Stimulated activated CD4-positive, alpha-beta T cell treated with anti-CD3 and anti-CD28 coated beads, Interleukin-4, amount 100 ng/mL, for 1 hour (primary cell): ENCODE data around the gene STXBP3.

ENCODE experiments used
- DNase-seq: peaks from one replicate; pipeline ENCODE4 v3.0.0-alpha.2; 2020

STXBP3 gene

DNA sequence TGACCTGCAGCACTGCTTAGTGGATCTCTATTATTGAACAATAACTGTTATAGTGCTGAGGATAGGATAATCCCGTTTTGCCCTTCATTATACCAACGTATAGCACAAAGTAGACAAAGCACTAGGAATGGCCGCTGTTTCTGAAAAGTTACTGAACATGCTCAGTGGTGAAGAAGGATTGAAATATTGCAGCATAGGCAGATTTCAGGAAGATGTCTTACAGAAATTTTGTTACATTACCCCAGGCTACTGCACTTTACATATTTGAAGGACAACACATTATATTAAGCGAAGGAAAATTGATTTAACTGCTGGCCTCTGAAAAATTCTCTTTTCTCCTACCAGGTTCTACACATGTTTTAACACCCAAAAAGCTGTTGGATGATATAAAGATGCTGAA is 62.0 kb downstream of the STXBP3 start:
- no peak for DNase-seq

DNA sequence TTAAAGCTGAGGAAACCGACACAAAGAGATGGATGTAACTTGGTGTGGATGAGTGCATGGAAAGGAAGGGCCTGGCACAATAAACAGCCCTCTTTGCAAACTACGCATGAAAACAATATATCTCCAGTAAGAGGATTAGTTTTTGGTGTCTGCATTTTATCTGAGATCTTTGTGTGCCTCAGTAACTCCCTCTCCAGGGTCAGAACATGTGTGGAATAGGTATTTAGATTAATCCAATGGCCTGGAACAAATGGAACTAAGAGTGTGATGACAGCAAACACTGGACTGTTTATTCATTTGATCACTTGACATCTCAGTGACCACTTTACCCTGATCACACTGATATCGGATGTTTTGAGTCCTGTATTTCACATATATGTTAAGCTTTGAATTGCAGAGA is 65.1 kb downstream of the STXBP3 start:
- no peak for DNase-seq

DNA sequence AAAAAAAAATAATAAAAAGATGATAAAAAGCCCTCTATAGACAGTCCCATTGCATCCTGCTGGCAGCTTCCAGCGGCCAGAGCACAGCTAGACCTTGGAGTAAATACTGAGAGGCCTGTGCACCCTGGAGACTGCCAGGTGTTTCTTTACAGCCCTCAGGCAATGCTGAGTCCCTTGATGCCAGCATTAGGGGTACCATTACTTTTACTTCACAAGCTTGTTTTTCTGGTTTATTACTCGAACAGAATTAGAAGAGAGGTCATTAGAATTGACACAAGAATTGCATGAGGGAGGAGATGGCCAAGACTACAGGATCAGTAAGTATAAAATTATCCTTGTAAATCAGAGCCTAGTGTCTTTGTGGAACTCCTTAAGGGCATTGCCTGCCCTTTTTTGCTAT is 66.9 kb downstream of the STXBP3 start:
- DNase-seq: no peak

DNA sequence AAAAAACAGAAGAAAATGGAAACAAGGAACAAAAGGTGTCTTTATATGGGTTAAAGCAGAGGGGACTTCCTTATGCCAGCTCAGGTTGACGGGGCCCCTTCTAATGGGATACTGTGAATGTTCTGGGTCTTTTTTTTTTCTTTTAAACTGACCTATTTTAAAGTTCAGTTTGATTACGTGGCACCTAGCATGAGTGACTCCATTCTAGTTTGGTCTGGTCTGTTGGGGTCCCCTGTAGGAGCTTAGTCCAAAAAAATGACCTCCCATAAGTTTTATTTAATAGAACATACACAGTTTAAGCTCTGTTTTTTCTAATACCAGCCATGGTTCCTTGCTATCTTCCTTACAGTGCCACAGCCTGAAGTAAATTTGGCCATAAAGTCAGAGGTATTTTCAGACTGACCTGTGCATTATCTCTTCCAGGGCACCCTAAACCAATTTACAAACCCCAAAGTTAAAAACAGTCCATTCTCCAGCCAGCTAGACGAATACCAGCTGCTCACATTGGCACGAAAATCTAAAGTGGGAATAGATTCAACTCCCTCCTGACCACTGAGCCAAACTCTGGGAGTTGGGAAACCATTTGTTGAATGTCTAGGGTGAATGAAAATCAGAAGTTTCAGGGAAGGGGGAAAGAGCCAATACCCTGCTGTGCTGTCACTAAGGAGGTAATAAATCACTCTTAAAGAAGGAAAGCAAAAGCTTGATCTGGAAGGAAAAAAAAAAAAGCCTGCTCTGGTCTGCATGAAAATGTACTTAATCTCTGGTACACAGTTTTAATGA is 68.1 kb downstream of the STXBP3 start:
- no peak for DNase-seq

DNA sequence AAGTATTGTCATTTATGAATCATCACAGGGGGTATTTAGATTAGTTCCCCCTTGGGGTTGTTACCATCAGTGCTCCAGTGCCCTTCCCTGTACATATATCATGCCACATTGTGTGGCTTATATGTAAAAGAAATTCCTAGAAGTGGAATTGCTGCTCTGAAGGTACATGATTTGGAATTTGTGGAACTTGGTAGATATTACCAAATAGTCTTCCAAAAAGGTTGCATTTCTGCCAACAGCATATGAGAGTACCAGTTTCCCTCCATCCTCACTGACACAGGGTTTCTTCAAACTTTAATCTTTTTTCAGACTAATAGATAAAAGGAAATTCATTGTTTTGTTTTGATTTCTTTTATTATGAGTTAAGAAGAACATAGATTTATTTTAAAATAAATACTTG is 69.1 kb downstream of the STXBP3 start:
- no peak for DNase-seq

DNA sequence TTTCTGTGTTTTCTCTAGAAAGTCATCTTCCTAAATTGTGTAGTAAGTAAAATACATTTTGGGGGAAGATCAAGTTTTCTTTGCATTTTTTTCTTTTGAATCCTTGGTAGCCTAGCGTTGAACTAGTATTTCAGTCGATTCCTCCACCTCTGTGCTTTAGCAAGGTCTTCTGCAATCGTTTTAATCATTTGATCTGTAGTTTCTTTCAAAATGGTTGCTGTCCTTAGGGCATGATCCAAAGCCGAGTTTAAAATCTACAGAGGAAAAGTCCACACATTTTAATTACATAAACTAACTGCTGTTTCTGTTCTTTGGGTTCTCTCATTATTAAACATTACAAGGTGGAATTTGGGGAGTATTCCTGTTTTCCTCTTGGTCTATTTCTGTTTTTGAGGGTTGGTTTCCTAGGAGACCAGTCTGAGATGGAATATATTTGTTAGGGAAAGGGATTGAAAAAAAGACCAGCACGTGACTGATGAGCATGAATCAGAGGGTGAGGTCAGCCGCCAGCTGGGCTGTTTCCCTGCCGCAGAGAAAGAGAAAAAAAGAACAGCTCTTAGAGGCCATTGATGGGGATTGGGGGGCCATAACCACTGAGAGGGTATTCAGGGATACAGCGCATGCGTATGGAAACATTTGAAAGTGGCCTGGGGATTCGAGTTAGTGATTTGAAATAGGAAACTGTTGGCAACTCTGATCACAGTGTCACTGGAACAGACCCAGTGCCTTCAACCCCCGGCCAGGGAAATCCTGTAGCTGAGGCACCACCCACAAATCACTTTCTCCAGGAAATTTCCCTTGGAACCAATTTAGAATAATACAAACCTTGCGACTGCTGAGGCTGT is 69.8 kb downstream of the STXBP3 start:
- no peak for DNase-seq

DNA sequence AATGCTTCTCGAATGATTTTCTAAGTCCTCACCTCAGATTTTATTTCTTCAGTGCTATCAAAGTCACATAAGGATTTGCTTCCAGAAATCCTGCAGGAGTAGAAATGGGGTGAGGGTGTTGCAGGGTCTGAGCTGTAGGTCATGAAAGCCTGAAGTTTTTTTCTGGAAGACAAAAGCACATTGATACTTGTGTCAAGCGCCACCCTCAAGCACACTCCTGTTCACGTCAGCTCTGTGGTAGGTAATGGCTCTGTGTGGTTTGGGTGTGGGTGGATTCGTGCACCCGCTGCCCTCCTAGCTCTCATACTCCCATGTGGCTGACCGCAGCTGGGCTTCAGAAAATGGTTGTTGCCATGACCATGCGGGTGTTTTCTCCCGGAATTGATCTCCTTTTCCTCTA is 70.5 kb downstream of the STXBP3 start:
- DNase-seq: no peak

DNA sequence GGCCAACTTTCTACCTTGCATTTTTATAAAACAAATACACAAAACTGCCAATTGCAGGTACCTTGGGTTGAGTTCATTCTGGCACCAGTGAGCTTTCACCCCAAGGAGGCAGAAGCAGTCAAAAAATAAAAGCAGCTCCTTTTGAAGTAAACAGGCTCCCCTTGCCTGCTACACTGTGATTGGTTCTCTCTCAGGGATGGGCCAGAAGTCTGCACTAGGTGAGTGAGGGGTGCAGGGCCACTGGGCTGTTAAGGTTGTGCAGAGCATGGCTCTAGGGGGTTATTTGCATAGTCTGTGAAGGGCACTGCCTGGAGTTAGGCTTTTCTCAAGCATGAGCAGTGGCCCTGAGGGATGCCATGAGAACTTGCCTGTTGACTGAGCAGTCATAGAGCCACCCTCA is 71.3 kb downstream of the STXBP3 start:
- DNase-seq: no peak

DNA sequence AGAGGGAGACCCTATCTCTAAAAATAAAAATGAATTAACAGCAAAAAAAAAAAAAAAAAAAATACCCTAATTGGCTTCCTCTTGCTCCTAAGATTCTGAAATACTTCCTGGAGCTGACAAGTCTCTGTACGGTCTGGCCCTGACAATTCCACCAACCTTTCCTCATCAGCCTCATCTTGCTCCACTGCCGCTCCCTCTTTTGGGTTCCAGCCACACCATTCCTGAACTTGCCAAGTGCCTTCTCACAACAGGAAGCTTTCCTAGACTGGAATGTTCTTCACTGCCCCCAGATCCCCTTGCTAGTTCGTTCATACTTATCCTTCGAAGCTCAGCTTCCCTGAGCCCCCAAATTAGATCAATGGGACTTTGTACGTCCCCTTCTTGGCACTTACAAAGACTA is 73.4 kb downstream of the STXBP3 start:
- no peak for DNase-seq

DNA sequence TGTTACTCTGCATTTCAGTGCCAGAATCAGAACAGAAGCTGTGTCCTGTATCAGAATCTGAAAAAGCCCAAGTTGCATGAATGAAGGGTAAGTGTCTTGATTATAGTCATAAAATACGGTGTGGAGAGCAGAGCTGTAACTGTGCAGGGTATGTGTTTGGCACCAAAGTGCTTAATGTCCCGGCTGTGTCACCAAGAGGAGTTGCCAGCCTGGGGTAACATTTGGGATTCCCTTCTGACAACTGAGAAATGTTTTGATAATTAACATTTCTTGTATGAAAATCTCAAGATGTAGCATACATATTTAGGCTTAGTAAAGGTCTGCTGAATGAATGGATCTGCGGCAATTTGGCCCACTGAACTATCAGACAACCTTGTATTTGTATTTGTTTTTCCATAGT is 77.2 kb downstream of the STXBP3 start:
- no peak for DNase-seq

DNA sequence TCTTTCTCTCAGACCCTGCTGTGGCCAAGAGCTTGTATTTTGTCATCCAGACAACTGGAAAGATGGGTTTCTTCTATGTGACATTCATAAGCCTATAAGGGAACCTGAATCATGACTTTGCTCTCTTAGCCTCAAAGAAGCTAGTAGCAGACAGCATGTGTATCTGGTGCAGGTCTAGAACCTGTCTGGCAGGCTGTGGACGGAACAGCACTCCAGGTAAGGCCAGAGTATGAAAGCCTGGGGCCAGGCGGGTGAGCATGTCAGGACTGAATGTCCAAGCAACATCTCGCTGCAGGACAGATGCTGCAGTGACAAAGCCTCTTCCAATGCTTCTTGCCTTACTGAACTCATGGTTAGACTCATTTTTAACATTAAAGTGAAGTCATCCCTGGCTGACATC is 77.6 kb downstream of the STXBP3 start:
- DNase-seq: no peak

DNA sequence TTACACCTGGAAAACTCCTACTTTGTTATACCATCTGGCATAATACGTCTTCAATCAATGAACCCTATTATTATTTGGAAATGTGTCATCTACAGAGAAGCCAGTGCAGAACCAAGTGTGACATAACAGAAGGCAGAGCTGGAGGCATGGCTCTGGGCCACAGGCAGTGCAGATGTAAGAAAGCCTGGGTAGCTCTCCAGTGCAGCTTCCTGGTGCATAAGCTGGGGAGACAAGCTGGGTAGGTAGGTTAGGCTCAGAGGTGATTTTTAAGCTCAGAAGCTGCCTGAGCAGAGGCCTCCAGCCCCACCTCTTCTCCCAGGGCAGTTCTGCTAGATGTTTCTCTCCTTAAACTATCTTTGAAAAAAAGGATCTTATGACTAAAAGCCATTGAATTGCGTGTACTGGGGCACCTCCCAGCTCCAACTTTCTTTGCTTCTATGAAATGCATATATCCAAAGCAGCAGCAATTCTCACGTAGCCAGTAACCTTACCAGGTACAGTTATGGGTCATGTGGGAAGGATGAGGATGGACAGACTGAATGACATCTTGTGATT is 79.7 kb downstream of the STXBP3 start:
- DNase-seq: no peak

DNA sequence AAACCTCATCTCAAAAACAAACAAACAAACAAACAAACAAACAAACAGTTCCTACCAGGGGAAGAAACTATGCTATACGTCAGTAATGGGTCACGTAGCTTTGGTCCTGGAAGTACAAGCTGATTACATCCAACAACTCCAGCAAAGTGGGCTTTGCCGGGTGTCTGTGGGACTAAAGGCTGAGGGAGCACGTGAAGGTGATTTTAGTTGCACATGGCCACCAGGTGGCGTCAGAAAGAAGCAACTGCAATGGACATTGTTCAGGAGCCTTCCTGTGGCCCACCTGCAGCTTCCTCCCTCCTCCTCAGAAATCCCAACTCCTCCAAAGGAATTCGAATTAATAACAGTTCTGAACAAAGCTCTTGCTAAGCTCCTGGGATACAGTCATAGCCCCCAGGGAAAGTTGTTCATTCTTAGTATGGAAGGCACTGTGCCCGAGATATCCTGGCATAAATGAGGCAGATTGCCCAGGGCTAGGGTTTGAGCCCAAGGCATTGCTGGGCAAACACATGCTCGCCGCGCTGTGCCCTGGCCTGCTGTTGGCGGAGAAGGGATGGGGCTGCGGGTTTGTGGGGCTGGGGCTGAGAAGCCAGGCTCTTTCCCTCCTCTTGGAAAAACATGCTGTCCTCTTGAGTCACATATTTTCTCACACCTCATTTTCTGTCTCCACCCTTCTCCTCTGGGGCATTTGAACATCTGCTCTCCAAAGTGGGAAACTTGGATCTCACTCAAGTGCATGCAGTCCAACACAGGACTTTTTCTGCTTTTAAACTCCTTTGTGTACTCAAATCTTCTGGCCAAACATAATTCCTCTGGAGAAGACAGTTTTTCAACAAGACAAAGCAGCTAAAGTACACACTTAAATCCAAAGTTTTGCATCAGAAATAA is 81.8 kb downstream of the STXBP3 start:
- peak; percentile 59 for DNase-seq

DNA sequence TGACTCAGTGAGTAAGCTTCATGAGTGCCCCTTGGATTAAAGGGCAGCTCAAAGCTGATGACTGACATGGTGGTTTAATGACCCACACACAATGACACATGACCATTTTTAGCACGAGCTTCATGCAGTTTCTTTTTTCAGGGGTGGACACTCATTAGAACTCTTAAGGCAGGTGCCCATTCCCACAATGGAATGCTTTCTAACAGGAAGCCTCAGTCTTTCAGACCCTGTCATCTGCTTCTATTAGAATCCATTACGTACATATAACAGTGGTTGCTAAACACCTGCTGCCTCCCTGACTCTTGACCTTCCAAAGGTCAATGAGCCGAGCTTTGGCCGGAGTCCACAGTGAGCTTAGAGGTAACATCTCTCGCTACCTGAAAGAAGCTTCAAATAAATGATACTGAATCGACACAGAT is 83.0 kb downstream of the STXBP3 start:
- no peak for DNase-seq

DNA sequence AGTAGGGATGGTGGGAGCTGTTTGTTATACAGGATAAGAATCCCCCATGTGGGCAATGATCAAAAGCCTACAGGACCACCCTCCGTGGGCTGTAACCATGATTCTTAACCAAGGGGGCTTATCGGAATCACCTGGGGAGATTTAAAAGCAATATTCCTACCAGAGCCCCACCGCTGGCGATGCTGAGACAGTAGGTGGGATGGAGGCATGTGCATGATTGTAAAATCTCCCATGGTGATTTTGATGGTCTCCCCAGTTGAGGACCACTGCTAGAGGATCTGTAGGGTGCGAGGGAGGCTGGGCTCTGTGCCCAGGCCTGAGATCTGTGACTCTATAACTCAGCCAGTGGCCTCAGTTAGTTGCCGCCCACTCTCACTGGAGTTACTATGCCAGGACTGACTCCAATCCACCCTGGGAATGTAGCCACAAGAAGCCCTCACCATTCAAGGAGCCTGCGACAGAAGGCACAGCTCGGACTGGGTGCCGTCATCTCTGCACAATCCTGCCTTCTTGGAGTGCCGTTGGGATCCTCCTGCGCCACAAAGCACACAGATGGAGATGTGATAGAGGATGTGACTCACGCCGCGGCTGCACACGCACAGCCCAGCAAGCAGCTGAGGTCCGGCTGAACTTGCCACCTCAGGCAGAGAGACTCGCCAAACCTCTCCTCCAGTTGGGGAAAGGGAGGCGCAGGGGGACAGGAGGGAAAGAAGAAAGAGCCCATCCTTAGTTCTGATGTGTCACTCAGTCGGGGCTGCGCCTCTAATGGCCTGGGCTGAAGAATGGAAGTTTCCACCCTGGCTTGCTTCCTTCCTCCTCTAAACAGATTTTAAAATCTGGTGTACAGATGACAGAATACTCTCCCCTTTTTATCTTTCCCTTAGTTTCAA is 83.9 kb downstream of the STXBP3 start:
- DNase-seq: no peak

DNA sequence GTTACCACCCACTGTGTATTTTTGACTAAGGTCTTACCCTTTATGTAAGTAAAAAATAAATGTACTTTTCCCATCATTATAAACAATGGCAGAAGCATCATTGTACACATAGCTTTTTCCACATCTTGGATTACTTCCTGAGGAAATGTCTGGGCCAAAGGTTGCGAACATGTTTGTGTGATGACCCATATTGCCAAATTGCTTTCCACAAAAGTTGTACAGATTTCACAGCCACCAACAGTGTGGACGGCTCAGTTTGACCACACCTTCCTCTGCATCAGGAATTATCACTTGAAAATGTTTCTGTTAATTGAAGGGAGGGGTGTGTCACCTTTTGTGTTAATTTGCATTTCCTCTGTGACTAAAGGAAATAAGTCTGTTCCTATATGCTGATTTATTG is 84.8 kb downstream of the STXBP3 start:
- DNase-seq: no peak

DNA sequence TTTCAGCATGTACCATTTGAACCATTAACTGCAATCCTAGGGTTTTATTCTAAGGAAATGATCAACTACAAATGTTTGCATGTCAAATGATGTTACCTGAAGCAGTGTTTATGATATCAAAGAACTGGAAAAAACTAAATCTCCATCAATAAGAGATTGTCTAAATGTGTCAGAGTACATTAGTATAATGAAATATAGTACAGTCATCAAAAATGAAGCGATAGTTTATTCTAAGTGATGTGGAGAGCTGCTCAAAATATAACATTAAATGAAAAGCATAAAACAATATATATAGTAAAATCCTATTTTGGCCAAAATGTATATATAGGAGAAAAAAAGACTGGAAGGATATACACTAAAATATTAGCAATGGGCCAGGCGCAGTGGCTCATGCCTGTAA is 86.5 kb downstream of the STXBP3 start:
- DNase-seq: no peak

DNA sequence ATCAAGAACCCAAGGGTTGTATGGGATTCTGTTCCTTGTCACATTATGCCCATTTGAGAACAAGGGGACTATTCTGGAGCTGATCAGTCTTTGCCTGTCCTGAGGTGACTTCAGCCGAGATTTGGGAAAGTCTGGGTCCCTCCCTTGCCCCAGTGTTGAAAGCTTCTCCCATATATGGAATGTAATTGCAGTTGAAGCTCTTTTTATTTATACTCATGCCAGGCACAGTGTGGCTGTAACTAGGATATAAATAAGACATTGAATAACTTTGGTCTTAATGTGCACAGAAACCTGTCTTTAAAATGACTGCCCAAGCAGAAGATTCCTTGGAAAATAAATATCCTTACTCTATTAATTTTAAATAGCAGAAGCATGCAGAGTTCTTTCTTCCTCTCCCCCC is 95.2 kb downstream of the STXBP3 start:
- no peak for DNase-seq

DNA sequence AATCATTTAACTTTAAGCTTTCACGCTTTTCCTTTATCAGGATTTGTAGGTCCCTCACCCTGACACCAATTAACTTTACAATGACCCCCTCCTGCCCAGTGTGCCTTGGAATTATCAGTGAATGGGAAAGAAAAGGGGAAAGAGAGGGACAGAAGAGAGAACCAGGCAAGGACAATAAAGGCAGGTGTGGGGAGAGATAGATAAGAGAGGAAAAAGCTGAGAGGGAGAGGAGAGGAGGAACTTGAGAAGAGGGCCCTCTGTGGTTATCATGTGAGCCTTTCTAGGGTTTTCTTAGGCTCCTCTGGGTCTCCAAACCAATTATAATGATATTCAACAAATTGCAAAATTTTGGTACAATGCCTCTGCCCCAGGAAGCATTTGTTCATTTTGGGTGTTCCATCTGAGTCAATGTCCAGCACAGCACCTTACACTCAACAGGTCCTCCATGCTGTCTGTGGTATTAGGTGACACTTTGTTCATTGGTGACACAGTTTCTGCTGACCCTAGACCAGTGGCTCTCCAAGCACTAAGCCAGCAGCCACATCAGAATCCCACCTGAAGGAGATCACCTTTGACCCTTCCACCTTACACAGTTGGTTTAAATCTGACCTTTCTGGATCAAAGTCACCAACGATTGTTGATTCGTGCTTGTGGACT is 96.2 kb downstream of the STXBP3 start:
- DNase-seq: no peak

DNA sequence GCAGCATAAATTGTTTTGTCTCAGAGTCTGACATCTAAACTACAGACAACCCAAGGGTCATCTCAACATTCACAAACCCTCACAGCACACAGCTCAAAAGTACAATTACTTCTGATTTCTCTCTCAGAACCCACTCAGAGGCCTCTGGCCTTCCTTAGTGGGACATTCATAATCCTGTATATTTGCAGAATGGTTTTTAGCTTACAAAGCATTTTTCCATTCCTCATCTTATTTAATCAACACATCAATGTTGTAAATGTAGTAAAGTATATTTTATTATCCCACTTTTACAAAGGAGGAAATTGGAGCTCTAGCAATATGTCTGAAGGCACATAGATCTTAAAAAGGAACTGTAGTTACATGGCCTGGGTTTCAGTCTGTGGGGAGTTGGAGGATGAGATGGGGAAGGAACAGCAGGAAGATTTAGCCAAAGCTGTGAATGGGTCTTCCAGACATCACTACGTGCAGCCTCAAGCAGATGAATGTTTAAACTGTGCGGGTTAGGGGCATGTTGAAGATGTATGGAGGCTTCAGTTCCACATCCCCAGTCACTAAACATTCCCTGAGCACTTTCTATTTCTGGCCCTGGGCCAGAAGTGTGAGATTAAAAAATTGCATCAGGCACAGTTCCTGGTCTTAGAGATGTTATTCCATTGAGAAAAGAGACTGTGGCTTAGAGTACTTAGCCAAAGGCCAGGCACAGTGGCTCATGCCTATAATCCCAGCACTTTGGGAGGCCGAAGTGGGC is 97.1 kb downstream of the STXBP3 start:
- DNase-seq: no peak

DNA sequence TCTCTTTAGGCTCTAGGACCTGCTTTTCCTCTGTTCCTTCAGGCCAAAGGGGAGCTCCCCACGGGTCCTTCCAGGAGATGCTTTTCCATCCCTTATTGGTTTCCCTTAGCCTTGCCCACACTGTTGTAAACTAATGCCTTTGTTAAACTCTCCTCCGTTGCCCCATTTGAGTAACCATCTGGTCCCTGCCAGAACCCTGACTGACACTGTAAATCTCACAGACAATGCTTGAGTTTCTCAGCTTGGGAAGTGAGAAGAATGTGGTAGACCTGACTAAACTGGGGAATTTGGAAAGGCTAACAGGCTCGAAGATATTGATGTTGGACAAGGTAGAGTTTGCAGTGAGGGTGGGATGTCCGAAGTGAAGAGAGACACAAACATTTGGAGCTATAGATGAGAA is 99.0 kb downstream of the STXBP3 start:
- no peak for DNase-seq
